Endothelial cell (in vitro differentiated cells): ENCODE data around the gene SLC44A5. TPM values are rescaled to one million over a fixed set of nuclear protein-coding genes. Genes with fewer than 3 reads are reported as not detected.

Experiments
- DNase-seq: peaks from one replicate; pipeline ENCODE4 v3.0.0; 2021; ENCODE audit warnings: low spot score
- H3K27ac Mint-ChIP-seq: one replicate; pipeline ENCODE4 v1.8.0; 2021; ENCODE audit warnings: mixed read lengths, inconsistent platforms; ENCODE audit not compliant: unreplicated experiment
- H3K27me3 Mint-ChIP-seq: one replicate; pipeline ENCODE4 v1.8.0; 2021; ENCODE audit warnings: mild to moderate bottlenecking, moderate library complexity, mixed read lengths, inconsistent platforms; ENCODE audit not compliant: unreplicated experiment
- H3K36me3 Mint-ChIP-seq: one replicate; pipeline ENCODE4 v1.8.0; 2021; ENCODE audit warnings: mild to moderate bottlenecking, low read depth, mixed read lengths, inconsistent platforms; ENCODE audit not compliant: unreplicated experiment
- H3K4me1 Mint-ChIP-seq: one replicate; pipeline ENCODE4 v1.8.0; 2021; ENCODE audit warnings: mild to moderate bottlenecking, mixed read lengths, inconsistent platforms; ENCODE audit not compliant: unreplicated experiment
- H3K4me3 Mint-ChIP-seq: one replicate; pipeline ENCODE4 v1.8.0; 2021; ENCODE audit warnings: mild to moderate bottlenecking, mixed read lengths, inconsistent platforms; ENCODE audit not compliant: unreplicated experiment
- H3K9me3 Mint-ChIP-seq: one replicate; pipeline ENCODE4 v1.8.0; 2021; ENCODE audit warnings: mixed read lengths, inconsistent platforms; ENCODE audit not compliant: unreplicated experiment
- CTCF ChIP-seq: fragments of 200-600 bp; sonication (generic); IDR thresholded peaks from one replicate; pipeline ENCODE4 v1.5.0; 2021; ENCODE audit warnings: antibody characterized with exemption; ENCODE audit not compliant: unreplicated experiment
- total RNA-seq: library from RNA; stranded (reverse); fragmentation: NEBNext Ultra II Directional; extraction: Animal tissue kit (Norgen Biotek cat#: 25700); gene quantifications from one replicate; pipeline ENCODE4 v1.2.1, GENCODE V29; 2021; ENCODE audit not compliant: unreplicated experiment

SLC44A5 gene
- total RNA-seq, 1 donor from 2014 or later, result 3.4 TPM

DNA sequence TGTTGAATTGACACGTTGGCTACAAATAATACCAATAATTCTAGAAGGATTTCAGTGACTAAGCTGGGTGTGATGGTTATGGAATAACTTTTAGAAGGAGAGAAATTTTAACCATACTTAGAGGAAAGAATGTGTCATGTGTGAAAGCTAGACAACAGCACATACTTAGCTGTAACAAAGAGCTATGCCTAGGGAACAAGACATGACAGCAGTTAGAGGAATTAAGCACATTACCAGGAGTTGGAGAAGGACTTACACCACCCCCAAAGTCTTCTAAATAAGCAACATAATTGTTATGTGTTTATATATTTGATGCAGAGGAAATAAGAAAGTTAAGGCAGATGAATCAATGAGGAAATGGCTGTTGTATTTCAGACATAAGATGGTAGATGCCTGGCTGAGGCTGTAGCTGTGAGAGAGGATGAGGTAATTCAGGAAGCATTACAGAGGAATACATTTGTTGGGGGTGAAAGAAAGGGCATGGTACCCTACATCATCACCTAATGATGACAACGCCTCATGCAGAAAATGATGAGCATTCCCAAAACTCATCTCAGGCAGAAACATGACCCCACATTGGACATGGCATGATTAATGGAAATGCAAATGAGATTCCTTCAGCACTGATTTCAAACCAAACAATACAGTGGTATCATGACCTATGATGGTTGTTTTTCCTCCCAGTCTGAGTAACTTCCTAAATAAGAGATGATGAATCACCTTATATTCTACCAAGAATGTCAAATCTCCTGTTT lies 265.2 kb downstream of the SLC44A5 start:
- H3K27ac Mint-ChIP-seq, result no peak overlapping the region
- no peaks in the 10 kb centered on the region for H3K9me3 Mint-ChIP-seq
- no peaks in the 10 kb centered on the region for H3K27me3 Mint-ChIP-seq
- DNase-seq, result no peak
- H3K4me3 Mint-ChIP-seq, result no peak overlapping the region
- TF ChIP-seq CTCF, result no peak
- peaks cover 3% of the 10 kb centered on the region for H3K4me1 Mint-ChIP-seq
- H3K36me3 Mint-ChIP-seq, result no peaks in the 10 kb centered on the region

DNA sequence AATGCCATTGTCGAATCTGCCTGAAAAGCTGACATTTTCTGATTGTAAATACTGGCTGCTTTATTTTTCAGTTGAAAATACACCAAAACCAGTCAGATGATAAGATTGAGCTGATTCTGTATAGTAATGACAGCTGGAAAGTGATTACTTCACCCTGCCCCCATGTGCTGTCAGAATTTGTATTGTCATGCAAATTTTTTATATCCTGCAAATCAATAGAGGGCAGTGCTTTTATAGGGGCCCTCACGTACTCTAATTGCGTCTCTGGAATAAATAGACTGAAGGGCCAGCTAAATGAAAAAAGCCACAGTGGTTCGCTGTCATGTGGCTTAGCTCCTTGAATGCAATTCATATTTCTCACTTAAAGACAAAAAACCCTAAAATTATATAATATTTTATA lies 268.1 kb downstream of the SLC44A5 start:
- no peak for DNase-seq
- TF ChIP-seq CTCF, result no peak
- H3K9me3 Mint-ChIP-seq, result no peaks in the 10 kb centered on the region
- H3K4me1 Mint-ChIP-seq, result peaks cover 3% of the 10 kb centered on the region
- H3K27ac Mint-ChIP-seq, result no peak overlapping the region
- H3K27me3 Mint-ChIP-seq, result no peaks in the 10 kb centered on the region
- no peaks in the 10 kb centered on the region for H3K36me3 Mint-ChIP-seq
- H3K4me3 Mint-ChIP-seq, result no peak overlapping the region

DNA sequence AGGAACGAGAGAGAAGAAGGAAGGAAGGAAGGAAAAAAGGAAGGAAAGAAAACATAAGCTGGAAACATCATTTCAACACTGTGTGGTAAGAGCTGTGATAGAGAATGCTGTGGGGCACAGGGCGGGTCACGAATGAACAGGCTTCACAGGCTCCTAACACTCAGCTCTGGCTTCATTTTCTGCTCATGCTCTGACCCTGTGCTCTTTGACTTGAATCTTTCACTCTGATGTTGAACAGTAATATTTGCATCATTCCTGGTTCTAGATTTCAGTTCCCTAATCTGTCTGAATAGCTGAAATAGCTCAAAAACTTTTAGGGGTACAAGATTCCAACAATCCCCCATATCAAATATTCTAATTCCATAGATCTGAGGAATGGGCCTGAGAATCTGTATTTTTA lies 269.4 kb downstream of the SLC44A5 start:
- TF ChIP-seq CTCF, result no peak
- Mint-ChIP-seq H3K36me3 (no peaks in the 10 kb centered on the region), H3K27ac (no peak overlapping the region), H3K27me3 (no peaks in the 10 kb centered on the region), H3K4me1 (peaks cover 3% of the 10 kb centered on the region), H3K4me3 (no peak overlapping the region), H3K9me3 (no peaks in the 10 kb centered on the region)
- no peak for DNase-seq

DNA sequence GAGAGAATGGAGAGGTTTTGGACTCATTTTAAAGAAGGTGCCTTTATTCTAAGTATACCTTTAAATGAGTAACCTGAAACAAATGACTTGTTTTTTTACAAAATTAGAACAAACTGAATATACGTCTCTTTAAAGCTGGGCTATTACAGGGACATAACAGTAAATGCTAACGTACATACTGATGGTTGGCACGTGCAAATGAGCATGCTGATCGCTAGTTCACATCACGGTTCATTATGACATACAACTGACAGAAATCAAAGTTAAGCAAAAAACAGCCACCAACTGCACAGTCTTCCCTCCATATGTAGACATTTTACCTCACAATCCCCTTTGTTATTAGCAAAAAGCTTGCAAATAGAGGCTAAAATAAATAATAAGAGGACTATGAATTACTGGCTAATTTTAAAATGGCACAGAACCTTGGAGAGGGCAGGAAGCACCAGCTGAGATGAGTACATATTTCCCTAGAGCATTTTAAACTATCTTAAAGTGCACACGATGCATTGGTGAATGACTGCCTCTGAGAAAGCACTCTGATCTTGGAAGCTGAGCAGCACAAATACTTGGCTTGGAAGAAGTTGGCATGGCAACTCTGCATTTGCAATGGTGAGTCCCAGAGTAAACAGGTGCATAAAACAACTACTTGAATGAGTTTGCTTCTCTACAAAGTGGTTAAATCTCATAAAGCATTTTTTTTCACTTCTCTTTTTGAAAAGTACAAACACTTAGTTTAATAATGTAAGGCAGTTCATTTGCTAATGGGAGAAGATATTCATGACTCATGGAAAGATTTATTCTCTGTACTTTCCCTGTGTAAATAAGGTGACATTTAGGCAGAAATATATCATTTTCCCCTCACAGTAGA lies 272.1 kb downstream of the SLC44A5 start:
- Mint-ChIP-seq H3K4me1 (peaks cover 3% of the 10 kb centered on the region), H3K4me3 (no peak overlapping the region), H3K36me3 (no peaks in the 10 kb centered on the region), H3K9me3 (no peaks in the 10 kb centered on the region), H3K27ac (no peak overlapping the region), H3K27me3 (no peaks in the 10 kb centered on the region)
- DNase-seq, result no peak
- TF ChIP-seq CTCF, result no peak
